Right hindlimb (tissue), 1 donor: Measurements from ENCODE around the gene CD200R1.

Source experiments
- DNase-seq: peaks from one replicate; pipeline ENCODE4 v3.0.0-alpha.2; 2018

The CD200R1 gene, protein sequence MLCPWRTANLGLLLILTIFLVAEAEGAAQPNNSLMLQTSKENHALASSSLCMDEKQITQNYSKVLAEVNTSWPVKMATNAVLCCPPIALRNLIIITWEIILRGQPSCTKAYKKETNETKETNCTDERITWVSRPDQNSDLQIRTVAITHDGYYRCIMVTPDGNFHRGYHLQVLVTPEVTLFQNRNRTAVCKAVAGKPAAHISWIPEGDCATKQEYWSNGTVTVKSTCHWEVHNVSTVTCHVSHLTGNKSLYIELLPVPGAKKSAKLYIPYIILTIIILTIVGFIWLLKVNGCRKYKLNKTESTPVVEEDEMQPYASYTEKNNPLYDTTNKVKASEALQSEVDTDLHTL

GRCh38 chr3:112974894-112975293, at the start of gene CD200R1:
Gene CD200R1 (minus strand): TSS chr3:112975103. CDS start chr3:112974857, 246 bp downstream.
- DNase-seq, result no peak

DNA sequence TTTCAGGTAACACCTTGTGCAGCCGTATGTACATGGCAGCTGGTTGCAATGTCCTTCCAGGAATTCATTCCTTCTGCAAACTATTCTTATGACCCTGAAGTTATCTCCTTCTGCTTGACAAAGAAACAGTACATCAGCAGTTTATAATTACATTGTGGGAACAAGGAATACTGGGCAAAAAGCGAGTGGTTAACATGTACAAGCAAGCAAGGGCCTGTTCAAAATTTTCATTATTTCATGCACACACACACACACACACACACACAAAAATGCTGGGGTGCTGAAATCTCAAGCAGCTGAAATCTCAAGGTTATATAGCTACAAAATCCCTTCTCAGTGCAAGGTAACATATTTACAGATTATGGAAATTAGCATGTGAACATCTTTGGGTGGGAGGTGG, 46.6 kb upstream of the CD200R1 start:
- no peak for DNase-seq

GRCh38 chr3:113019182-113020137, 44.6 kb upstream of the CD200R1 start:
- DNase-seq, result peak; percentile 96

DNA sequence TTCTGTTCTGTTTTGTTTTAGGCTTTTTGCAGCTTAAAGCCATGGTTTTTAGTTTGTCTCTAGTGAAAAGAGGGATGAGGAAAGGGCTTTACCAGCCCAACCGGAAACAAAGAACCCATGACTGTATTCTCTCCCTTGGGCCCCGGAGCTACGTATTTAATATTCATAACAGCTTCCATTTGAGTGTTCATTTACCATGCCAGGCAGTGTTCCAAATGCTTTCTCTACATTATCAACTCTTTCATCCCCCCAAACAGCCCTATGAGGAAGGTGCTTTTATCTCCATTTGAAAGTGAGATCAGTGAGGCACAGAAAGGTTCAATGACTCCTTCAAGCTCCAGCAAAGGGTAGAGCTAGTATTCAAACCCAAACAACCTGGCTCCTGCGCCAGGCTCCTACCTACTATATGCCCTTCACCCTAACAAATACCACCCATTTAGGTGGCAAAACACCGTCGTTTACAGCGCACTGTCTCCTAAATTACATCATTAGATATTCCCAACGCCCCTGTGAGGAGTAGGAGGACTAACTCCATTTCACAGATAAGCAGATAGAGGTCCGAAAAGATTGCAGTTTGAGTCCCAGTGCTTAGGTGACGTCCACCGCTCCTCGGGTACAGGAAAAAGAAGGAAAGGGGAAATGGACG, 43.8 kb upstream of the CD200R1 start:
- DNase-seq, result no peak

GRCh38 chr3:113013593-113013992, 38.7 kb upstream of the CD200R1 start:
- DNase-seq, result no peak

- DNase-seq, result no peak
Measured at GRCh38 chr3:113008117-113008516, 33.2 kb upstream of the CD200R1 start.

GRCh38 chr3:113006359-113007056, 31.6 kb upstream of the CD200R1 start:
- no peak for DNase-seq

- DNase-seq, result no peak
Measured at GRCh38 chr3:113005611-113006010, 30.7 kb upstream of the CD200R1 start.

GRCh38 chr3:113002679-113003078, 27.8 kb upstream of the CD200R1 start:
- DNase-seq, result no peak

DNA sequence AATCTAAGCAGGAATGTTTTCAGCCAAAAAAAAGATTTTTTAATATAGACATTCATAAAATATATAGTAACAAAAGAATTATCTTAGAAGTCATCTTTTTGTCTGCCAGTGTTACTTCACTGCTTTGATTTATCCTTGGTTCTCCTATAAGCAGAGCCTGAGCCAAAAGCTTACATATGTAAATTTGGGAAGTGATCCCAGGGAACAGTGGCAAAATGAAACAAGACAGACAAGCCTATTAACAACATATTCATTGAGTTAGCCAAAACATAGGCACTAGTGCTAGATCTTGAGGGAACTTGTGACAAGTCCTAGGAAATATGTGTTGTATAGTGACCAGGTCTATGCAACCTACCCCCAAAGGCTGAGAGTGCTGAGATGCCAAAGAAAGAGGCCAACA, 27.1 kb upstream of the CD200R1 start:
- DNase-seq, result no peak

DNA sequence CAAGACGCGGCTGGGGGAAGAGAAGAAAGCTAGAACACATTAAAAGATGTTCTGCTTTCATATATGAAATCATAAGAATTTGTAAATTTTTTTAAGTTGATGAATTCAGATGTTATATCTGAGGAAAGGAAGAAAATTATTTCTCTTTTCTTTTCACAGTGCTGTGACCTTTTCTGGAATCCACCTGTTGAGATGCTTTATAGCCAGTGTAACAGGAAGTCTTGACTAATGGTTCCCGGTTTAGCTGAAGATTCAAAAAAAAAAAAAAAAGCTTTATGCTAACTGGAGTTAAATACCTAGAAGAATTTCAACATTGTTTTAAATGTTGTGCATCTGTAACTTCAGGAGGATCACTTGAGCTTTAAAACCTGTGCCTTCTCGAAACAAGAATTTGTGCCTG, 25.8 kb upstream of the CD200R1 start:
- no peak for DNase-seq

DNA sequence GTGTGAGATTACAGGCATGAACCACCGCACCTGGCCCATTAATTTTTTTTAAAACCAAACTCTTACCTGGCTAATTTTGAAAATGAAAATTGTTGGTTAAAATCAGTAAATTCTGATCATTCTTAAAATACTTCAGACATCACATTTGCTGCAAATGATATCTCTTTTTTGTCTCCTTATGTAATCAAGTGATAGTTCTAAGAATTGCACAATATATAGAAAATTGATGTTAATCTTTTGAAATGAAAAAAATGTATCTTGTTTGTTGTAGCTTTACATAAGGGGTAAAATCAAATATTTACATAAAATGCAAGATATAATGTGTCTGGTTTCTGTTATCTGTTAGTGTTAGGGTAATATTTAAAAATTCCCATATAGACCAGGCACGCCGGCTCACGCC, 20.9 kb upstream of the CD200R1 start:
- DNase-seq, result no peak

- peak; percentile 94 for DNase-seq
Measured at GRCh38 chr3:112990672-112991602, 16.0 kb upstream of the CD200R1 start, which contains the start of gene GTPBP8. Gene GTPBP8 (plus strand): TSS chr3:112990984. CDS start chr3:112991000, 16 bp downstream.

GRCh38 chr3:112987710-112988334, 12.9 kb upstream of the CD200R1 start:
- DNase-seq, result no peak

- DNase-seq, result no peak
Measured at GRCh38 chr3:112984485-112984884, 9.6 kb upstream of the CD200R1 start.

DNA sequence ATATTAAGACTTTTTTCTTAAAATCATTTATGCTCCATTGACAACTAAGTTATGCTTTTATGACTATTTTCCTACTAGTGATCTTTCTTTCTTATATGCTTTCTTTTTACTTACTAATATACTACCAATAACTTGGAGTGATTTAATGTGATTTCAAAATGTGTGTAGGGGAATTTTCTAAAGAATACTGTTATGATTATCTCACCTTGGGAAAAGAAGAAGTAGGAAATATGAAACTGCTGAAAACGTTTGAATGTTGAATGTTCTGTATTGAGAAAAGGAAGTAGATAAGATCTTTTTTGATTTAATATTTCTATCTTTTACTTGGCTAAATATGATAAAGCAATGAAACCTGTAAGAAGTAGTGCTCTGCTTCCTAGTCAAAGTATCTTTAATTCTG, 7.8 kb upstream of the CD200R1 start:
- DNase-seq, result no peak

DNA sequence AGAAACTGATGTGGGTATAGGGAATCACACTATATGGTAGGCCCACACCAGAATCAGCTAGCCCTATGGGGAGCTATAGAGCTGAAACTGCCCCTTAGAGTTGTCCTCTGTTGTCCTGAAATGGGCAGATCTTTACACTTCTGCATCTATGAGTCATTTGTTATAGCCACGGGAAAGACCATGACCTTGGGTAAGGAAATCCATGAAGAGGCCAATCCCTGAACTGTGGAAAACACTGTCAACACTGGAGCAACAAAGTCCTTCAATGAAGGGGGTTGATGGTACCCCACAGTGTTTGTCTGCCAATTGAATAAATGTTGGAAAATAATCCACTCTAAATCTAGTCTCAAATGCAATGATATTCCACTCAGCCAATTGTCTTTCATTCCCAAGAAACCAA, 5.2 kb upstream of the CD200R1 start:
- no peak for DNase-seq

- no peak for DNase-seq
Measured at GRCh38 chr3:112979244-112979832, 4.4 kb upstream of the CD200R1 start.

- no peak for DNase-seq
Measured at GRCh38 chr3:112976953-112977352, 2.0 kb upstream of the CD200R1 start.

- no peak for DNase-seq
Measured at GRCh38 chr3:112976001-112976400, 1.1 kb upstream of the CD200R1 start.

GRCh38 chr3:112974178-112974517, 755 bp downstream of the CD200R1 start:
- no peak for DNase-seq
